Lower leg skin (tissue), 3 donors: ENCODE results near the gene PABPC1L2A.

Experiments
- CTCF ChIP-seq, 3 donors: fragments of 450-650 bp; IDR thresholded peaks; one replicate each; pipeline ENCODE4 v1.5.1; 2016; ENCODE audit warnings: antibody characterized with exemption in 3 of 3, mild to moderate bottlenecking in 3 of 3, moderate library complexity in 2 of 3
- POLR2A ChIP-seq, 2 donors: fragments of 450-650 bp; IDR thresholded peaks; one replicate each; pipeline ENCODE4 v1.6.1; 2016 to 2017; ENCODE audit warnings: antibody characterized with exemption in 2 of 2, mild to moderate bottlenecking in 1 of 2, moderate library complexity in 1 of 2

GRCh38 chrX:73126240-73126639 lies 46.9 kb upstream of the PABPC1L2A start:
- TF ChIP-seq POLR2A (IDR thresholded peaks at IDR 0.05): no peak
- TF ChIP-seq CTCF (IDR thresholded peaks at IDR 0.05): no peak
